SU-DHL-6 (cell line): Measurements from ENCODE around the gene TBC1D10B.
"Not testable (repeated sequence)": the region's sequence is repeated elsewhere in the genome, so short reads cannot be mapped to it uniquely, and the experiment has no call there.

Experiments used
- H2AFZ ChIP-seq: fragments of 200-600 bp; sonication (generic); 2 replicates; pipeline ENCODE4 v1.6.1; 2014; ENCODE audit warnings: low read depth, mild to moderate bottlenecking, moderate library complexity, mixed read lengths, antibody characterized with exemption, low read length; ENCODE audit not compliant: severe bottlenecking
- H3F3A ChIP-seq: fragments of 200-600 bp; shearing (Covaris generic); 2 replicates; pipeline ENCODE4 v1.6.0; 2016; ENCODE audit warnings: antibody characterized with exemption, mild to moderate bottlenecking; ENCODE audit not compliant: insufficient read depth
- H3K27ac ChIP-seq: fragments of 200-600 bp; sonication (generic); 2 replicates; pipeline ENCODE4 v1.5.1; 2016; ENCODE audit warnings: low read depth, mild to moderate bottlenecking, low read length, moderate library complexity, mixed read lengths
- H3K27me3 ChIP-seq: fragments of 200-600 bp; sonication (generic), shearing (Covaris generic); 2 replicates; pipeline ENCODE4 v1.6.0; 2014; ENCODE audit warnings: mild to moderate bottlenecking, low read length
- H3K36me3 ChIP-seq: fragments of 200-600 bp; sonication (generic); 2 replicates; pipeline ENCODE4 v1.6.1; 2014; ENCODE audit warnings: mild to moderate bottlenecking, low read length, mixed read lengths
- H3K4me2 ChIP-seq: fragments of 300-600, 200-600 bp; shearing (Covaris generic), sonication (generic); 2 replicates; pipeline ENCODE4 v1.6.0; 2014; ENCODE audit warnings: low read length, low read depth, mild to moderate bottlenecking; ENCODE audit not compliant: poor library complexity, severe bottlenecking
- H3K4me3 ChIP-seq: fragments of 200-600 bp; sonication (generic); 2 replicates; pipeline ENCODE4 v1.5.1; 2014; ENCODE audit warnings: antibody characterized with exemption, low read length, mild to moderate bottlenecking, mixed read lengths; ENCODE audit not compliant: insufficient read depth, poor library complexity, severe bottlenecking
- H3K79me2 ChIP-seq: fragments of 200-600 bp; sonication (generic); 2 replicates; pipeline ENCODE4 v1.6.1; 2014; ENCODE audit warnings: mild to moderate bottlenecking, low read length, moderate library complexity; ENCODE audit not compliant: insufficient read depth
- H3K9ac ChIP-seq: fragments of 200-600 bp; sonication (generic); 2 replicates; pipeline ENCODE4 v1.7.0; 2014; ENCODE audit warnings: mild to moderate bottlenecking, low read length
- H3K9me2 ChIP-seq: fragments of 200-600 bp; sonication (generic); replicated peaks from 2 replicates; pipeline ENCODE4 v1.6.1; 2014; ENCODE audit warnings: low read length; ENCODE audit not compliant: insufficient read depth
- H3K9me3 ChIP-seq: fragments of 200-600 bp; sonication (generic); 2 replicates; pipeline ENCODE4 v1.6.1; 2014; ENCODE audit warnings: low read length, mixed read lengths; ENCODE audit not compliant: insufficient read depth
- H4K20me1 ChIP-seq: fragments of 200-600 bp; sonication (generic); 2 replicates; pipeline ENCODE4 v1.6.1; 2014; ENCODE audit warnings: low read depth, mild to moderate bottlenecking, antibody characterized with exemption, low read length, moderate library complexity, mixed read lengths
- EZH2phosphoT487 ChIP-seq: fragments of 200-600 bp; sonication (generic), shearing (Covaris generic); conservative IDR thresholded peaks from 2 replicates; pipeline ENCODE4 v1.6.1; 2018; ENCODE audit warnings: mild to moderate bottlenecking, antibody characterized with exemption, low read length, moderate library complexity, mixed read lengths
- TF ChIP-seq, protein P1 (sequence below): fragments of 200-600 bp; sonication (generic); IDR thresholded peaks from one replicate; pipeline ENCODE4 v1.5.1; 2017; ENCODE audit warnings: antibody characterized with exemption, mild to moderate bottlenecking, low read length, moderate library complexity; ENCODE audit not compliant: insufficient read depth, poor library complexity, severe bottlenecking

The TBC1D10B gene

DNA sequence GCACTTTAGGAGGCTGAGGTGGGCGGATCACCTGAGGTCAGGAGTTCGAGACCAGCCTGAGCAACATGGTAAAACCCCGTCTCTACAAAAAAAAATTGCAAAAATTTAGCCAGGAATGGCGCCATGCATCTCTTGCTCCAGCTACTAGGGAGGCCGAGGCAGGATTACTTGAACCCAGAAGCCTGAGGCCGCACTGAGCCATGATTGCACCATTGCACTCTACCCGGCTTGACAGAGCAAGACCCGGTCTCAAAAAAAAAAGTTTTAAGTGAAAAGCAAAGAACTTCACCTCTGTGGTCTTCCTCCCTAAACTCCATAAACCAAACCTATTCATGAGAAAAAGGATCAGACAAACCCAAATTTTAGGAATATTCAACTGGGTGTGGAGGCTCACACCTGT, 22.2 kb downstream of the TBC1D10B start:
- Histone ChIP-seq H3F3A (peaks cover 65% of the 10 kb centered on the region), H4K20me1 (no peaks in the 10 kb centered on the region), H3K36me3 (no peaks in the 10 kb centered on the region), H3K9me2 (no peaks in the 10 kb centered on the region), H3K79me2 (peaks cover 2% of the 10 kb centered on the region), H3K9ac (no peak overlapping the region), H3K27ac (peak overlapping the region; percentile 95; the same call in 1 of the 2 replicates), H3K4me3 (no peak overlapping the region), H2AFZ (no peak overlapping the region), H3K4me2 (no peak overlapping the region), H3K27me3 (no peaks in the 10 kb centered on the region), H3K9me3 (no peaks in the 10 kb centered on the region)
- no peak for TF ChIP-seq EZH2phosphoT487
- TF ChIP-seq, protein P1, sequence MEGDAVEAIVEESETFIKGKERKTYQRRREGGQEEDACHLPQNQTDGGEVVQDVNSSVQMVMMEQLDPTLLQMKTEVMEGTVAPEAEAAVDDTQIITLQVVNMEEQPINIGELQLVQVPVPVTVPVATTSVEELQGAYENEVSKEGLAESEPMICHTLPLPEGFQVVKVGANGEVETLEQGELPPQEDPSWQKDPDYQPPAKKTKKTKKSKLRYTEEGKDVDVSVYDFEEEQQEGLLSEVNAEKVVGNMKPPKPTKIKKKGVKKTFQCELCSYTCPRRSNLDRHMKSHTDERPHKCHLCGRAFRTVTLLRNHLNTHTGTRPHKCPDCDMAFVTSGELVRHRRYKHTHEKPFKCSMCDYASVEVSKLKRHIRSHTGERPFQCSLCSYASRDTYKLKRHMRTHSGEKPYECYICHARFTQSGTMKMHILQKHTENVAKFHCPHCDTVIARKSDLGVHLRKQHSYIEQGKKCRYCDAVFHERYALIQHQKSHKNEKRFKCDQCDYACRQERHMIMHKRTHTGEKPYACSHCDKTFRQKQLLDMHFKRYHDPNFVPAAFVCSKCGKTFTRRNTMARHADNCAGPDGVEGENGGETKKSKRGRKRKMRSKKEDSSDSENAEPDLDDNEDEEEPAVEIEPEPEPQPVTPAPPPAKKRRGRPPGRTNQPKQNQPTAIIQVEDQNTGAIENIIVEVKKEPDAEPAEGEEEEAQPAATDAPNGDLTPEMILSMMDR, result no peak

DNA sequence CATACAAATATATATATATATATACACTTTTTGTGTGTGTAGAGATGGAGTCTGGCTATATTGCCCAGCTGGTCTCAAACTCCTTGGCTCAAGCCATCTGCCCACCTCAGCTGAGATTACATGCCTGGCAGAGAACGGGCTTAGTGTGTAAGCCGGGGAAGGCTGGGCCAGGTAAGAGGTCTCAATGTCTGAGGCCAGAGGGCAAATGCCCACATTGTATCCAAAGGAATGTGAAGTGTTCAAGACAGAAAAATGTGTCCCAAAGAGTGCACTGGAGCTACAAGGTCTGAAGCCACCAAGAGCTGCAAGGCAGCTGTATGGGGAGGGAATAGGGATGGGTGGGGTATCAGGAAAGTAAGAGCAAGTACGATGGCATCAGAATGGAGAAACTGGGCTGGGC, 24.0 kb downstream of the TBC1D10B start:
- no peak for TF ChIP-seq EZH2phosphoT487
- TF ChIP-seq, protein P1, result no peak
- H2AFZ ChIP-seq, result no peak overlapping the region
- no peaks in the 10 kb centered on the region for H4K20me1 ChIP-seq
- H3K9ac ChIP-seq, result no peak overlapping the region
- no peaks in the 10 kb centered on the region for H3K36me3 ChIP-seq
- H3F3A ChIP-seq, result peaks cover 55% of the 10 kb centered on the region
- H3K9me3 ChIP-seq, result no peaks in the 10 kb centered on the region
- no peaks in the 10 kb centered on the region for H3K9me2 ChIP-seq
- peak overlapping the region; percentile 61; the same call in 1 of the 2 replicates for H3K27ac ChIP-seq
- peaks cover 18% of the 10 kb centered on the region for H3K79me2 ChIP-seq
- H3K4me3 ChIP-seq, result no peak overlapping the region
- H3K27me3 ChIP-seq, result no peaks in the 10 kb centered on the region
- H3K4me2 ChIP-seq, result no peak overlapping the region

DNA sequence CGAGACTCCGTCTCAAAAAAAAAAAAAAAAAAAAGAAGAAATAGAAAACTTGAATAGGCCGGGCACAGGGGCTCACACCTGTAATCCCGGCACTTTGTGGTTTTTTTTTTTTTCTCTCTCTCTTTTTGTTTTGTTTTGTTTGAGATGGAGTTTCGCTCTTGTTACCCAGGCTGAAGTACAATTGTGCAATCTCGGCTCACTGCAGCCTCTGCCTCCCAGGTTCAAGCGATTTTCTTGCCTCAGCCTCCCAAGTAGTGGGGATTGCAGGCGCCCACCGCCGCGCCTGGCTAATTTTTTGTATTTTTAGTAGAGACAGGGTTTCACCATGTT, 26.8 kb downstream of the TBC1D10B start:
- H3K36me3 ChIP-seq, H3K27me3 ChIP-seq, H4K20me1 ChIP-seq, H2AFZ ChIP-seq, H3K9me2 ChIP-seq, H3K9me3 ChIP-seq: not testable (repeated sequence)
- peak overlapping the region; percentile 74 for H3K9ac ChIP-seq
- peaks cover 33% of the 10 kb centered on the region for H3F3A ChIP-seq
- peak overlapping the region; percentile 81 for H3K4me3 ChIP-seq
- peak overlapping the region; percentile 88 for H3K27ac ChIP-seq
- H3K79me2 ChIP-seq, result peaks cover 26% of the 10 kb centered on the region
- peak overlapping the region; percentile 89 for H3K4me2 ChIP-seq

DNA sequence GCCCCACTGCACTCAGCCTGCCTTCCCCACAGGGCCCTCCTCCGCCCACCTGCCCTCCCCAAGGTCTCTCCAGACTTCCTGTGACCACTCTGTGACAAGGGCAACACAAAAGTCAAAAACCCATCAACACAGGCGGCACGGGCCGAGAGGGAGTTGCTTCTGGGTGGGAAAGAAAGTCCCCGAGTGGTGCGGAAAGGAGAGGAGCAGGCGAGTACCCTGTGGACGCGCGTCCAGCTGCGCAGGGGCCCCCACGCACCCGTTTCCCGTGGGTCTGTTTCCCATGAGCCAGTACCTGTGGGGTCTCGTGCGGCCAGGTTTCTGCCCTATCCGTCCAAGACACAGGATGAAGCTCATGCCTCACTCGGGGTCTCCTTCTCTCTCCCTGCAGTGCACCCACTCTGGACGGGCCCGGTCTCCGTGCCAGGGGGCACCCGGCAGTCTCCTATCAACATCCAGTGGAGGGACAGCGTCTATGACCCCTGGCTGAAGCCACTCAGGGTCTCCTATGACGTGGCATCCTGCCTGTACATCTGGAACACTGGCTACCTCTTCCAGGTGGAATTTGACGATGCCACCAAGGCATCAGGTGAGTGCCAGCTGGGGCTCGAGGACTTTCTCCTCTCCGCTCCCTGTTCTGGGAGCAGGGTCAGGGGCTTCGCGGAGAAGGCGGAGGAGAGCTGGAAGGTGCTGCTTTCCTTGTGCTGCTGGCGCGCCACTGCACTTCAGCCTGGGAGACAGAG, 27.4 kb downstream of the TBC1D10B start:
- peak overlapping the region; percentile 81 for H3K4me3 ChIP-seq
- no peak overlapping the region for H2AFZ ChIP-seq
- TF ChIP-seq EZH2phosphoT487, result no peak
- H3F3A ChIP-seq, result peaks cover 33% of the 10 kb centered on the region
- no peaks in the 10 kb centered on the region for H4K20me1 ChIP-seq
- H3K9me3 ChIP-seq, result no peaks in the 10 kb centered on the region
- no peaks in the 10 kb centered on the region for H3K9me2 ChIP-seq
- no peaks in the 10 kb centered on the region for H3K27me3 ChIP-seq
- peak overlapping the region; percentile 74 for H3K9ac ChIP-seq
- peak overlapping the region; percentile 88 for H3K27ac ChIP-seq
- peaks cover 26% of the 10 kb centered on the region for H3K79me2 ChIP-seq
- no peaks in the 10 kb centered on the region for H3K36me3 ChIP-seq
- peak overlapping the region; percentile 89 for H3K4me2 ChIP-seq
